CD4-positive, alpha-beta T cell treated with Interleukin-2 at 100 ng/mL for 4 hours (primary cell): Measurements from ENCODE around the gene AKR1C8.
"Not testable (repeated sequence)": the region's sequence is repeated elsewhere in the genome, so short reads cannot be mapped to it uniquely, and the experiment has no call there.

Experiments
- DNase-seq: peaks from one replicate; pipeline ENCODE4 v3.0.0-alpha.2; 2020; ENCODE audit warnings: low spot score

AKR1C8 gene

DNA sequence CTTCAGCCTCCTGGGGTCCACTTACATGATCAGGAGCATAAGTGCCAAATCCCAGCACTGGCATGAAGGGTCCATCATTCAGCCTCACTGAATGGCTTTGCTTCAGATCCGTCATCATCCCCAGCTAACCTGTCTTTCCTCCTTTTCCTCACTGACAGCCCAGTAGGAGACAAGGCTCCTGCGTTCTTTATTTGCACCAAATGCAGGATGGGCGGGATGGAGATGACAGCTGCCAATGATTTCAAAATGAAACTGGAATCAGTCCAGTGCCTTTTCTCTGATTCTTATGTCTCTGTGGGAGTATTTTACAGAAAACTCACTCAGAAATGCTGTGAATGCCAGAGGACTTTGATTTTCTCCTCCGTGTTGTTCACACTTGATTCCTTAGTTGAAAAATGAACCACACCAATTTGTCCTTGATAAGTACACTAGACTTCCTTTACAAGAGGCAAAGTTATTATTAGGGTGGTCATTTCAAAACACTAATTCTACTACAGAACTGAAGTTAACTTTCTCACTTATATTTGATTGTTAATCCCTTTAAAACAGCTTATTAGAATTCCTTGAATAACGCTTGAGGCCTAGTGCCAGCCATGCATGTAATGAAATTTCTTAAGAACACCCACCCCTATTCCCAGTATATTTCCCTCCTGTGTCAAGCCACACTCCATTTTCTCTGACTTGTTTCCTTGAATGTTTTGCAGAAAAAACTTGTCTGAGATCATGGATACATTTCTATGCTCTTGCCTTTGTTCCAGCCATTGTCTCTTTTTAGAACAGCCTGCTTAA is at the start of gene AKR1C8:
TSS of gene AKR1C8 (minus strand) at position 164 of the 789 bp plus-strand sequence. CDS start at position 118, 46 bp downstream.
- DNase-seq: no peak

GRCh38 chr10:5234106-5234860 is 49.3 kb upstream of the AKR1C8 start:
- peak; percentile 1 for DNase-seq

GRCh38 chr10:5233324-5233723 is 48.4 kb upstream of the AKR1C8 start:
- DNase-seq: no peak

- no peak for DNase-seq
These were observed 44.1 kb upstream of the AKR1C8 start for GRCh38 chr10:5229019-5229418.

DNA sequence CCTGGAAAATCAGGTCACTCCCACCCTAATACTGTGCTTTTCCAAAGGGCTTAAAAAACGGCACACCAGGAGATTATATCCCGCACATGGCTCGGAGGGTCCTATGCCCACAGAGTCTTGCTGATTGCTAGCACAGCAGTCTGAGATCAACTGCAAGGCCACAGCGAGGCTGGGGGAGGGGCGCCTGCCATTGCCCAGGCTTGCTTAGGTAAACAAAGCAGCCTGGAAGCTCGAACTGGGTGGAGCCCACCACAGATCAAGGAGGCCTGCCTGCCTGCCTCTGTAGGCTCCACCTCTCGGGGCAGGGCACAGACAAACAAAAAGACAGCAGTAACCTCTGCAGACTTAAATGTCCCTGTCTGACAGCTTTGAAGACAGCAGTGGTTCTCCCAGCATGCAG is 38.0 kb upstream of the AKR1C8 start:
- not testable (repeated sequence) for DNase-seq

GRCh38 chr10:5219262-5219661 is 34.3 kb upstream of the AKR1C8 start:
- no peak for DNase-seq

DNA sequence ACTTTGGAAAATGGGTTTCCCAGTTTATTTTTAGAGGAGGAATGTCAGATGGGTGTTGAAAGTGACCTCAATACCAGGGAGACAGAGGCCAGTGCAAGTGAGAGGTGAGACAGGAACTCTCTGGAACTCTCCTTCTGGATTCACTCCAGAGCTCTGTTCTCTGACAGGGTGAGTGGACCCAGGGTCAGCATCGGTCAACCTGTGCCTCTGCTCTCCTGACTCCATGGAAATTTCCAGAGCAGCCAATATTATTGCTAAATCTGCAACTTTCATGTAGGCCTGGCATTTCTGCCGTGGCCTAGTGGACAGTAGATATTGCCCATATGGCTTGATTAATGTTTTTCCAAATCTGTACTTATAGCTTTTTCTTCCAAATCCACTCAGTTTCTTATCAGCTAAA is 31.9 kb upstream of the AKR1C8 start:
- DNase-seq: no peak

- DNase-seq: no peak
These were observed 27.0 kb upstream of the AKR1C8 start for GRCh38 chr10:5211696-5212536.

DNA sequence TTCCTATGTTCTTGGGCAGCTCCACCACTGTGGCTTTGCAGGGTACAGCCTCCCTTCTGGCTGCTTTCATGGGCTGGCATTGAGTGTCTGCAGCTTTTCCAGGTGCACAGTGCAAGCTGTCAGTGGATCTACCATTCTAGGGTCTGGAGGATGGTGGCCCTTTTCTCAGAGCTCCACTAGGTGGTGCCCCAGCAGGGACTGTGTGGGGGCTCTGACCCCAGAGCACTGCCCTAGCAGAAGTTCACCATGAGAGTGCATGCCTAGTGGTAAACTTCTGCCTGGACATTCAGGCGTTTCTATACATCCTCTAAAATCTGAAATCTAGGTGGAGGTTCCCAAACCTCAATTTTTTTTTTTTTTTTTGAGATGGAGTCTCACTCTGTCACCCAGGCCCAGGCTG is 25.3 kb upstream of the AKR1C8 start:
- DNase-seq: peak; percentile 2

GRCh38 chr10:5209776-5210175 is 24.8 kb upstream of the AKR1C8 start:
- not testable (repeated sequence) for DNase-seq

DNA sequence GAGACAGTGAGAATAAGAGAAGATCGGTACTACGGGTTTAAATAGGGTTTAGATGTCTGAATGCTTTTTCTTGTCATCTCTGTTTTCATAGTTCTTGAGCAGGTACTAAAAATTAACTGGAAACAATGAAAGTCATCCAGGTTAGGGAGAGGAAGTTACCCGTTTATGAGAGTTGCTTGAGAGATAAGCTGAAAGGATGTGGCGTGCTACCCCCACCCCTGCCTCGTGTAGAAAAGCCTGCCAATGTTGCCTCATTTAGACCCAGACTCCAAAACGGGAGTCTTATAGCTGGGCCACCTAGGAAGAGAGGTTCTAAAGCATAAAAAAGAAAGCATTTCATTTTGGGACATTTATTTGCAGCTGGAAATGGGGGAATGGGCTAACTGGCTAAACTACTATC is 21.8 kb upstream of the AKR1C8 start:
- DNase-seq: no peak

DNA sequence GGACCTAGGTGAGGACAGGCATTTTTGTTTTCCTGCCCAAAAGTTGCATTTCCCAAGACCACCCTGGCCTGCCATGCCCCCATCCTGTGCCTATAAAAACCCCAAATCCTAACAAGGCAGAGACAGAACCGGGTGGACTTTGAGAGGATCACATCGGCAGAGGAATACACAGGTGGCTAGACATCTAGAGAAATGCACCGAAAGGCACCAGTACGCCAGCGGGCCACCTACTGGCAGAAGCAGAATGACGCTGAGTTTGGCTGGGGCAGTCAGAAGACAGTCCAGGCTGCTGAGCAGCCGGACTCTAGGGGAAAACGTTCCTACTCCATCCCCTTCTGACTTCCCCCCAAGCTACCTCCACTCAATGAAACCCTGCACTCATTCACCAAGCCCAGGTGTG is 14.4 kb upstream of the AKR1C8 start:
- no peak for DNase-seq

GRCh38 chr10:5198386-5198785 is 13.4 kb upstream of the AKR1C8 start:
- no peak for DNase-seq

GRCh38 chr10:5196702-5197113 is 11.8 kb upstream of the AKR1C8 start, which contains the start of gene AKR1C4:
TSS of gene AKR1C4 (plus strand) at chr10:5196837. CDS start at chr10:5196868, 31 bp downstream.
- no peak for DNase-seq

DNA sequence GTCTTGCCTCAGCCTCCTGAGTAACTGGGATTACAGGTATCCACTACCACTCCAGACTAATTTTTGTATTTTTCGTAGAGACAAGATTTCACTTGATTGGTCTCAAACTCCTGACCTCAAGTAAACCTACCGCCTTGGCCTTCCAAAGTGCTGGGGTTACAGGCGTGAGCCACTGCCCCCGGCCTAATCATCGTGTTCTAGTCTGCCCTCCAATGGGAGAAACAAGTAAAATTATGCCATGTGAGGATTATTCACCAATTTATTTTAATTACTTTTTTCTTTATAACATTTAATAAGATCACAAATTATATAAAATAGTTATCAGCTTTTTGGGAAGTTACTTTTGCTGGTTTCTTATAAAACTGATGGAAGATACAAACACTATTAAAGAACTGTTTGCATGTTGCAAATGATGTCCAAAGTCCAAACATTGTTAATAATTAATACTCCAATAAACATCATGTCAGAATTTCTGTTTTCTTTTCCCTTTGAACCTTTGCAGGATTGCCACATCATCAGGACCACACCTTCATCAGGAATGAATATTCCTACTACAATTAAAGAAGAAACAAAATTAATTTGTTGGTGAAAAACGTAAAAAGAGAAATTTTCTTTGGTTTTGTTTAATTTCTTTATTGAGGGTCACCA is 10.9 kb upstream of the AKR1C8 start:
- DNase-seq: no peak

DNA sequence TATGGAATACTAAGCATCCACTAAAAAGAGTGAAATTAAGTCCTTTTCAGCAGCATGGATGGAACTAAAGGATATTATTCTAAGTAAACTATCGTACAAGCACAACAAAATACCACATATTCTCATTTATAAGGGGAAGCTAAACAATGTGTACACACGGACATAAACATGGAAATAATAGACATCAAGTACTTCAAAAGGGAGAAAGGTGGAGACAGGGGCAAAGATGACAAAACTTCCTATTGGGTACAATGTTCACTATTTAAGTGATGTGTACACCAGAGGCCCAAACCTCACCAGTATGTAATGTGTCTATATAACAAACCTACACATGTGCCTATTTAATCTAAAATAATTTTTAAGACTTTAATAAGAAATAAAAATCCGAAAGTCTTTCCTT is 9.5 kb upstream of the AKR1C8 start:
- no peak for DNase-seq

DNA sequence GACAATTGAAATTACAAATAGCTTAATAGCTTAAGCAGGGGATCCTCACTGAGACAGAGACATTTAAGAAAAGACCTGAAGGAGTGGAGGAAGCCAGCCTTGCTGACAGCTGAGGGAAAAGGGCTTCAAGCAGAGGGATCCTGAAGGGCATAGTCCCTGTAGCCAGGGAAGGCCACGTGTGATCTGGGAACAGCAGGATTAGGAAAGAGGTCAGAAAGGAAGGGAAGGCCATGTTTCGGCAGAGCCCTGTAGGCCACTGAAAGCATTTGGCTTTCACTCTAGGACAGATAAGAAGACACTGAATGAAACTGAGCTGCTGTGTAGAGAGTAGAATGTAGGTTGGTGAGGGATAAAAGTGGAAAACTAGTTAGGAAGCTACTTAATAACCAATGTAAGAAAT is 3.4 kb upstream of the AKR1C8 start:
- no peak for DNase-seq

GRCh38 chr10:5187867-5188266 is 2.9 kb upstream of the AKR1C8 start:
- no peak for DNase-seq

- DNase-seq: no peak
These were observed 1.0 kb downstream of the AKR1C8 start for GRCh38 chr10:5183923-5184322.

DNA sequence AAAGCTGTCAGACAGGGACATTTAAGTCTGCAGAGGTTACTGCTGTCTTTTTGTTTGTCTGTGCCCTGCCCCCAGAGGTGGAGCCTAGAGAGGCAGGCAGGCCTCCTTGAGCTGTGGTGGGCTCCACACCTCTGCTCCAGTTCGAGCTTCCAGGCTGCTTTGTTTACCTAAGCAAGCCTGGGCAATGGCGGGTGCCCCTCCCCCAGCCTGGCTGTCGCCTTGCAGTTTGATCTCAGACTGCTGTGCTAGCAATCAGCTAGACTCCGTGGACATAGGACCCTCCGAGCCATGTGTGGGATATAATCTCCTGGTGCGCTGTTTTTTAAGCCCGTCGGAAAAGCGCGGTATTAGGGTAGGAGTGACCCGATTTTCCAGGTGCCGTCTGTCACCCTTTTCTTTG is 4.4 kb downstream of the AKR1C8 start:
- DNase-seq: not testable (repeated sequence)

DNA sequence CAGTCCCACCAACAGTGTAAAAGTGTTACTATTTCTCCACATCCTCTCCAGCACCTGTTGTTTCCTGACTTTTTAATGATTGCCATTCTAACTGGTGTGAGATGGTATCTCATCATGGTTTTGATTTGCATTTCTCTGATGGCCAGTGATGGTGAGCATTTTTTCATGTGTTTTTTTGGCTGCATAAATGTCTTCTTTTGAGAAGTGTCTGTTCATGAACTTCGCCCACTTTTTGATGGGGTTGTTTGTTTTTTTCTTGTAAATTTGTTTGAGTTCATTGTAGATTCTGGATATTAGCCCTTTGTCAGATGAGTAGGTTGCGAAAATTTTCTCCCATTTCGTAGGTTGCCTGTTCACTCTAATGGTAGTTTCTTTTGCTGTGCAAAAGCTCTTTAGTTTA is 9.4 kb downstream of the AKR1C8 start:
- DNase-seq: not testable (repeated sequence)

GRCh38 chr10:5168897-5169420 is 16.0 kb downstream of the AKR1C8 start:
- no peak for DNase-seq
